HG03378 (cell line): ENCODE data around the gene RASA4.
"Not testable (repeated sequence)": the region's sequence is repeated elsewhere in the genome, so short reads cannot be mapped to it uniquely, and the experiment has no call there.

Source experiments
- ATAC-seq: cut with Tn5 transposase; IDR thresholded peaks from one replicate; pipeline ENCODE4 v1.9.1; 2021; ENCODE audit warnings: mild to moderate bottlenecking, moderate library complexity; ENCODE audit not compliant: unreplicated experiment

The RASA4 gene

DNA sequence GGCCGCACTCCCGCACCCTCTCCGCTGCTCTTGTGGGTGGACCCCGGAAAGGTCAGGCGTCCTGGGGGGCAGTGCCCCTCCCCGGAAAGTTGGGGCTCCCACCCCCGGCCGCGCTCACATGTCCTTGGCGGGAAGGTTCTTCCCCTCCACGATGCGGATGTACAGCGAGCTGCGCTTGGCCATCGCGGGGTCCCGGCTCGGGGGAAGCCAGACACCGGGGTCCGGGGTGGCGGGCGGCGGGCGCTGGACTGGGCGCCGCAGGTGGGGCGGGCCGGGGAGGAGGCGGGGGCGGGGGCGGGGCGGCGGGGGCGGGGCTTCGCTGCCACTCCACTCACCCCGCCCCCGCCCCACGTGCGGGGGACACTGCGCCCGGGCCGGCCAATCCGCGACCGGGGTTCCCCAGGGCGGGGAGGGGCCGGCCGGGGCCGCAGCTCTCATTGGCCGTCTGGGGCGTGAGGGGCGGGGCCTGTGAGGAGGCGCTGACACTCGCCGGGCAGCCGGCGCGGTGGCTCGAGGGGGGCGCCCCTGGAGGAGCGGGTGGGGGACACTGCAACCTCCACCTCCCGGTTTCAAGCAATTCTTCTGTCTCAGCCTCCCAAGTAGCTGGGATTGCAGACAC, at the start of gene RASA4:
RASA4 (minus strand) TSS at position 250 of the 619 bp plus-strand sequence; CDS start at position 183, 67 bp downstream.
- ATAC-seq = peak; percentile 21

DNA sequence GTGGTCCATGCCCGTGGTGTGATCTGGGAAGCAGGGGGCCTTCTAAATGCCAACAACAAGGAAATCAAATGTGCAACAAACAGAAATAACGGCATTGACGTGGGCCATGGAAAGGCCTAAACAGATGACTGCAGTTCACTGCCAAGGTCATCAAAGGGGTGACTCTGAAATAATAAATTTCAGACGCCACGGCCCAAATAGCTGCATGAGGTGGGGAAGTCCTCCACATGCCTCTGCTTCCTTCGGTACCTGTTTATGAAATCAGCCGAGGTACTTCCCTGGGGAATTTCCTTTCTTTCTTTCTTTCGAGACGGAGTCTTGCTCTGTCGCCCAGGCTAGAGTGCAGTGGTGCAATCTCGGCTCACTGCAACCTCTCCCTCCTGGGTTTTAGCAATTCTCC, 48.2 kb upstream of the RASA4 start:
- ATAC-seq = not testable (repeated sequence)

DNA sequence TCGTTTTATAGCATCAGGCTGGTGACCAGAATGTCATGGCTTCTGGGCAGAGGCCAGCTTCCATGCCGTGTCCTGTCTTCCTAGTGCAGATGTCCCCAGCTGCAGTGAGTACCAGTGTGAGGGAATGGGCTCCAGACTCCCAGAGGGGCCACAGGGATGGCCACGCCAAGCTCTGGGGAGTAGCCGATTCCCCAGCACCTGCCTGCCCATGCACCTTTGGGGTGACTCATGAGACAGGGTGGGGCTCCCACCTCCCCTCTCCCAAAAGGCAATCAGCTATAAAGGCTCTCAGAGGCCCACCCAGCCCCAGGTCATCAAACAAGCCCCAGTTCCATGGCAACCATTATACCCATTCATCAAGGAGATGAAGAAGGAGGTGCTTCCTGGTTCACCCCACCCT, 33.4 kb upstream of the RASA4 start, which contains the start of gene SPDYE2B:
SPDYE2B (plus strand) TSS at position 396 of the 400 bp plus-strand sequence. CDS start 2,030 bp downstream, outside the sequence.
- not testable (repeated sequence) for ATAC-seq

GRCh38 chr7:102647813-102648212, 31.3 kb upstream of the RASA4 start:
- ATAC-seq = not testable (repeated sequence)

- not testable (repeated sequence) for ATAC-seq
Measured at GRCh38 chr7:102643404-102643803, 26.8 kb upstream of the RASA4 start.

- not testable (repeated sequence) for ATAC-seq
Measured at GRCh38 chr7:102642691-102643090, 26.1 kb upstream of the RASA4 start, which contains the start of gene UPK3BL1. Gene UPK3BL1, minus strand, starts transcription at chr7:102642791. Its CDS starts 50 bp downstream, at chr7:102642741.

- not testable (repeated sequence) for ATAC-seq
Measured at GRCh38 chr7:102638848-102639247, 22.3 kb upstream of the RASA4 start.

GRCh38 chr7:102636956-102637355, 20.4 kb upstream of the RASA4 start:
- not testable (repeated sequence) for ATAC-seq

DNA sequence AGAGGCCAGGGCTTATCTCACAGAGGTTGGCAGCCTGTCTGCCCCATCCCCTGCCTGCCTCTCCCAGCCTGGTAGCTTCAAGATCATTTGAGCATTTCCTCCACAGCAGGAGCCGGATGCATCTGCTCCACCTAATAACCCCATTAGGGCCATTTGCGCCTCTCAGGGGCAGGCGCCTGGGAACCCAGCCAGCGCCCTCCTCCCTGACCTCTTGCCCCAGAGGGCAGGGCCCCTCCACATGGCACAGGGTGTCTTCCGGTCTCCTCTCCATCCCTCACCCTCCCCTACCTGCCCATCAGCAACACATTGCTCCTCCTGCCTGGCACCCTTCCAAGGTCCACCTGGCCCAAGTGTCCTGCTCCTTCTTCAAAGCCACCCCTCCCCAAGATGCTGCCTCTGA, 18.8 kb upstream of the RASA4 start:
- ATAC-seq = not testable (repeated sequence)

GRCh38 chr7:102634299-102634698, 17.7 kb upstream of the RASA4 start:
- ATAC-seq = not testable (repeated sequence)

DNA sequence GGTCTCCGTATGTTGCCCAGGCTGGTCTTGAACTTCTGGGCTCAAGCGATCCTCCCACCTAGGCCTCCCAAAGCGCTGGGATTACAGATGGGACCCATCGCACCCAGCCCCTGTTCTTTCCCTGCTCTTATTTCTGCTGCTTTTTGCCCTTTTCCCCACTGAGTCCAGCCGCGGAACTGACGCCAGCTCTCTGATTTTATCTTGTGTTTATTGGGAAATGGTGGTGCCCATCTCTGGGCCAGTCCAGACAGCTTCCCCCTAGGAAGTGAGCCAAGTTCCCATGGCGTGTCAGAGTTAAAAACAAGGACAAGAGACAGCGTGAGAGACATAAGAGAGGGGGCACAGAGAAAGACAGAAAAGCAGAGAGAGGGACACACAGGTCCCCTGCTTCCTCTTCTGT, 14.1 kb upstream of the RASA4 start:
- not testable (repeated sequence) for ATAC-seq

GRCh38 chr7:102627271-102627904, 10.8 kb upstream of the RASA4 start:
- not testable (repeated sequence) for ATAC-seq

DNA sequence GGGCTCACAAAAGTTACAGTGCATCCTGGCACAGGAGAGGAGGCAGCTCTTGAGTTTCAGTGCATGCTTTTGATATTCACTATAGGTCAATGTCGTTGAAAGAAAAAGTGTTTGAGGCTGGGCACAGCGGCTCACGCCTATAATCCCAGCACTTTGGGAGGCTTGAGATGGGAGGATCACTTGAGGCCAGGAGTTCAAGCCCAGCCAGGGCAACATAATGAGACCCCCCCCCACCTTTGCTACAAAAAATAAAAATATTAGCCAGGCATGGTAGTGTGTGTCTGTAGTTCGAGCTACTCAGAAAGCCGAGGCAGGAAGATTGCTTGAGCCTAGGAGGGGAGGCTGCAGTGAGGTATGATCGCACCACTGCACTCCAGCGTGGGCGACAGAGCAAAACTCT, 1.6 kb upstream of the RASA4 start:
- ATAC-seq = not testable (repeated sequence)

- ATAC-seq = not testable (repeated sequence)
Measured at GRCh38 chr7:102615930-102616329, 626 bp downstream of the RASA4 start.

DNA sequence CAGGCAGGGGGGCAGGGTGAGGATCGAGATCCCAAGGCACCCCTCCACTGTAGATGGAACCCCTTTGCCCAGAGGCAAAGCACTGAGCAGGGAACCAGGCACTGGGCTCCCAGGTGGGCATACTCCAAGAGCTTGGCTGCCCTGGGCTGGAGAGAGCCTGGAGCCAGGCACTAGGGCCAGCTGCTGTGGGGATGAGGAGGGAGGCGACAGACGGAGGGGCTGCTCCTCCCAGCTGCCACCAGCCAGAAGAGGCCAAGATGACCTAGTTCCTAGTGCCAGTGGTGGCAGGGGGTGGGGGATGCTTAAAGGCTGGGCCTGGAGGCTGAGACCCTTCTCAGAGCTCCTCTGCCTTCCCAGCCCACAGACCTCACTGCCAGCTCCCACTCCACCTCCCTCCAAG, 1.7 kb downstream of the RASA4 start:
- ATAC-seq = not testable (repeated sequence)

GRCh38 chr7:102614346-102614697, 2.2 kb downstream of the RASA4 start:
- ATAC-seq = peak; percentile 37

DNA sequence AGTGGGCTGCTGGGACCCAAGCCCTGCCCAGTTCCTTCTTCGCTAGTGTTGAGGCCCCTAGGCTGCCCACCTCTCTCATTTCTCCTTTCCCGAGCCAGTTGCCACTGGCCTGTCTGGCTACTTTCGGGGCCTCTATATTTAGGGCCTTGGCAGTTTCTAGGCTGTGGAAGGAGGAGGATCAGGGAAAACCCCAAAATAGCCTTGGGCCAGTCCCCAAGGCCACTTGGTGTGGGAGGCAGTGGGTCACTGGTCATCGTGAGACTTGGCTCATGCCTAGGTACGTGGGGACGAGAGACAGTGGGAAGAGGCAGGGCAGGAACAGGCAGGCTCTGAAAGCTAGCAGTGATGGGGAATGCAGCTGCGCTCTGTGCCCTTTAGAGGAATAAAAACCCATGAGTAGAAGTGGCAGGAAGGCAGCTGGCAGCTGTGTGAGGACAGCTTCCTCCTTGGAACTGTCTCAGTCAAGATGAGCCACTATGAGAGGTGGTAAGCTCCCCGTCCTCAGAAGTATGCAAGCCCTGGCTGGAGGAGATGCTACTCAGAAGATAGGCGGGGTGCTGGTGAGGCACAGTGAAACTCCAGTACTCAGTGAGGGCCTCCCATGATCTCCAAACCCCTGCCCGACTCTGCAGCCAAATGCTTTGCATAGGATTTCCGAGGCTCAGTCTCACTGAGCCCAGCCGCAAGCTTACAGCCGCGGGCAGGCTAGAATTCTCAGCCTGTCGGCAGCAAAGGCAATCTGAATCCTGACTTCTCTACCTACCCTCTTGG, 2.8 kb downstream of the RASA4 start:
- ATAC-seq = peak; percentile 68

- not testable (repeated sequence) for ATAC-seq
Measured at GRCh38 chr7:102611675-102612325, 4.8 kb downstream of the RASA4 start.

- ATAC-seq = not testable (repeated sequence)
Measured at GRCh38 chr7:102611013-102611674, 5.4 kb downstream of the RASA4 start.

- ATAC-seq = not testable (repeated sequence)
Measured at GRCh38 chr7:102610441-102610840, 6.1 kb downstream of the RASA4 start.
